ENCODE measurements around the gene PGAM2. TPM values are rescaled to one million over a fixed set of nuclear protein-coding genes. Genes with fewer than 3 reads are reported as not detected.

The PGAM2 gene
- total RNA-seq, 2 experiments from 2014 or later: 1.3 to 1.8 TPM

GRCh38 chr7:44048031-44048795 is 17.2 kb downstream of the PGAM2 start:
- Mint-ChIP-seq H3K4me1 (ENCODE audit: low read depth) (peaks cover 86% of the 10 kb centered on the region), H3K4me3 (peak overlapping the region; percentile 62), H3K27me3 (no peaks in the 10 kb centered on the region), H3K36me3 (ENCODE audit: low read depth) (peaks cover 81% of the 10 kb centered on the region), H3K27ac (peak overlapping the region; percentile 91), H3K9me3 (no peaks in the 10 kb centered on the region)
- intact Hi-C loops (cut with DNase I, micrococcal nuclease): loop anchor here (5.0 to 10.0 kb wide), 4 partner anchors 34 to 747 kb away; partner anchors contain the start of genes DDX56 (in 1 of the 2), POLD2 (in 1 of the 2), POLM (in 1 of the 2) and PPIA (in 1 of the 2)
- H3K4me1 ChIP-seq (ENCODE audit: insufficient read depth, low read length): peaks cover 93% of the 10 kb centered on the region
- POLR2A ChIA-PET: interaction anchor here (1.1 to 2.4 kb wide), 3 partner anchors 18 to 33 kb away, joined by 3 to 7 read pairs (median 3); partner anchors contain the start of gene PGAM2
- no peak overlapping the region for H3K4me3 ChIP-seq (ENCODE audit: low read length)
- H3K27ac ChIP-seq (ENCODE audit: low read depth in 1 of 2, low read length in 2 of 2): peak overlapping the region in 1 of 2 donors; percentile 22
- ATAC-seq (ENCODE audit: poor library complexity) (no peak), DNase-seq (peak in 1 of 14 experiments; percentile 19)
- peaks cover 46% of the 10 kb centered on the region for H3K36me3 ChIP-seq (ENCODE audit: insufficient read depth, low read length)
- CTCF ChIA-PET: interaction anchor here (0.9 kb wide), 1 partner anchor 29 kb away, joined by 3 read pairs; no protein-coding TSS in a partner anchor
- no peaks in the 10 kb centered on the region for H3K27me3 ChIP-seq (ENCODE audit: control insufficient read depth in 1 of 2, insufficient read depth in 2 of 2, low read length in 2 of 2)
- no peak for TF ChIP-seq CTCF (IDR thresholded peaks at IDR 0.05)
- H3K9me3 ChIP-seq (ENCODE audit: control insufficient read depth in 1 of 2, insufficient read depth in 1 of 2, low read length in 2 of 2): no peaks in the 10 kb centered on the region

- POLR2A ChIA-PET: interaction anchor here (0.6 to 2.4 kb wide), 4 partner anchors 10 to 21 kb away, joined by 3 to 7 read pairs (median 4); partner anchors contain the start of gene PGAM2
- peak in 7 of 14 experiments; percentile 12 to 81 (median 49) for DNase-seq
Measured at GRCh38 chr7:44046321-44047061, 18.9 kb downstream of the PGAM2 start.

More at GRCh38 chr7:44046321-44047061, 18.9 kb downstream of the PGAM2 start:
- intact Hi-C loops (cut with DNase I, micrococcal nuclease): loop anchor here (5.0 to 10.0 kb wide), 4 partner anchors 36 to 748 kb away; partner anchors contain the start of genes DDX56 (in 1 of the 2), POLD2 (in 1 of the 2), POLM (in 1 of the 2) and PPIA (in 1 of the 2)
- TF ChIP-seq CTCF (IDR thresholded peaks at IDR 0.05): no peak
- H3K9me3 Mint-ChIP-seq: no peaks in the 10 kb centered on the region
- peak; percentile 59 for ATAC-seq (ENCODE audit: poor library complexity)
- peaks cover 69% of the 10 kb centered on the region for H3K4me1 Mint-ChIP-seq (ENCODE audit: low read depth)
- H3K36me3 Mint-ChIP-seq (ENCODE audit: low read depth): peaks cover 64% of the 10 kb centered on the region
- peak overlapping the region; percentile 89 for H3K27ac ChIP-seq (ENCODE audit: low read depth in 1 of 2, low read length in 2 of 2)
- H3K27me3 Mint-ChIP-seq: no peaks in the 10 kb centered on the region
- peak overlapping the region; percentile 87 for H3K4me3 Mint-ChIP-seq
- H3K4me1 ChIP-seq (ENCODE audit: insufficient read depth, low read length): peaks cover 77% of the 10 kb centered on the region
- peak overlapping the region; percentile 91 for H3K27ac Mint-ChIP-seq
- CTCF ChIA-PET: interaction anchor here (1.3 kb wide), 1 partner anchor 27 kb away, joined by 3 read pairs; no protein-coding TSS in a partner anchor
- no peaks in the 10 kb centered on the region for H3K9me3 ChIP-seq (ENCODE audit: control insufficient read depth in 1 of 2, insufficient read depth in 1 of 2, low read length in 2 of 2)
- H3K27me3 ChIP-seq (ENCODE audit: control insufficient read depth in 1 of 2, insufficient read depth in 2 of 2, low read length in 2 of 2): no peaks in the 10 kb centered on the region
- peaks cover 31% of the 10 kb centered on the region for H3K36me3 ChIP-seq (ENCODE audit: insufficient read depth, low read length)
- H3K4me3 ChIP-seq (ENCODE audit: low read length): peak overlapping the region; percentile 11
